Upper lobe of right lung (tissue), 1 donor: Measurements from ENCODE around the gene VSNL1. TPM values are rescaled to one million over a fixed set of nuclear protein-coding genes. Genes with fewer than 3 reads are reported as not detected.
A peak's percentile ranks its signal among the peaks of the same experiment; 100 is the strongest.

Experiments
- ATAC-seq: fragments of 200-7000 bp; cut with Tn5 transposase; one replicate; pipeline ENCODE4 v1.9.1; 2020; ENCODE audit warnings: mild to moderate bottlenecking, moderate library complexity
- DNase-seq: peaks from one replicate; pipeline ENCODE4 v3.0.0-alpha.2; 2020
- H3K27ac ChIP-seq: fragments of 200-600 bp; one replicate; pipeline ENCODE4 v1.8.0; 2022
- H3K27me3 ChIP-seq: fragments of 200-600 bp; one replicate; pipeline ENCODE4 v1.8.0; 2022; ENCODE audit warnings: mild to moderate bottlenecking
- H3K36me3 ChIP-seq: fragments of 200-600 bp; one replicate; pipeline ENCODE4 v1.8.0; 2022
- H3K4me1 ChIP-seq: fragments of 200-600 bp; one replicate; pipeline ENCODE4 v1.8.0; 2022
- H3K4me3 ChIP-seq: fragments of 200-600 bp; one replicate; pipeline ENCODE4 v1.8.0; 2022; ENCODE audit warnings: mild to moderate bottlenecking
- H3K9me3 ChIP-seq: fragments of 200-600 bp; one replicate; pipeline ENCODE4 v1.8.0; 2022
- intact Hi-C: fragments of 100-400 bp; cut with DNase I; formaldehyde crosslinking; loops from one replicate; pipeline ENCODE4 v1.11.0; 2022
- total RNA-seq: library from RNA; stranded (reverse); fragmentation: NEBNext Ultra II Directional; extraction: Animal tissue kit (Norgen Biotek cat#: 25700); gene quantifications from one replicate; pipeline ENCODE4 v1.2.1, GENCODE V29; 2021
- TF ChIP-seq, protein P1 (sequence below): fragments of 200-600 bp; IDR thresholded peaks from one replicate; pipeline ENCODE4 v1.8.0; 2022; ENCODE audit warnings: antibody characterized with exemption
- donor health status: DM: no; HTN: yes; CAD: no; lungs with severe emphysema.

Gene VSNL1
- total RNA-seq, 1 donor from 2014 or later, result 1.2 TPM

- H3K36me3 ChIP-seq, result no peaks in the 10 kb centered on the region
- peaks cover 24% of the 10 kb centered on the region for H3K27me3 ChIP-seq
- no peak for ATAC-seq
- H3K4me1 ChIP-seq, result no peaks in the 10 kb centered on the region
- no peak for DNase-seq
- TF ChIP-seq, protein P1, sequence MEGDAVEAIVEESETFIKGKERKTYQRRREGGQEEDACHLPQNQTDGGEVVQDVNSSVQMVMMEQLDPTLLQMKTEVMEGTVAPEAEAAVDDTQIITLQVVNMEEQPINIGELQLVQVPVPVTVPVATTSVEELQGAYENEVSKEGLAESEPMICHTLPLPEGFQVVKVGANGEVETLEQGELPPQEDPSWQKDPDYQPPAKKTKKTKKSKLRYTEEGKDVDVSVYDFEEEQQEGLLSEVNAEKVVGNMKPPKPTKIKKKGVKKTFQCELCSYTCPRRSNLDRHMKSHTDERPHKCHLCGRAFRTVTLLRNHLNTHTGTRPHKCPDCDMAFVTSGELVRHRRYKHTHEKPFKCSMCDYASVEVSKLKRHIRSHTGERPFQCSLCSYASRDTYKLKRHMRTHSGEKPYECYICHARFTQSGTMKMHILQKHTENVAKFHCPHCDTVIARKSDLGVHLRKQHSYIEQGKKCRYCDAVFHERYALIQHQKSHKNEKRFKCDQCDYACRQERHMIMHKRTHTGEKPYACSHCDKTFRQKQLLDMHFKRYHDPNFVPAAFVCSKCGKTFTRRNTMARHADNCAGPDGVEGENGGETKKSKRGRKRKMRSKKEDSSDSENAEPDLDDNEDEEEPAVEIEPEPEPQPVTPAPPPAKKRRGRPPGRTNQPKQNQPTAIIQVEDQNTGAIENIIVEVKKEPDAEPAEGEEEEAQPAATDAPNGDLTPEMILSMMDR, result no peak
- H3K4me3 ChIP-seq, result no peak overlapping the region
- intact Hi-C loops, result no loop called here
- no peak overlapping the region for H3K27ac ChIP-seq
- no peaks in the 10 kb centered on the region for H3K9me3 ChIP-seq
Measured at GRCh38 chr2:17522303-17522702, 18.2 kb upstream of the VSNL1 start.

DNA sequence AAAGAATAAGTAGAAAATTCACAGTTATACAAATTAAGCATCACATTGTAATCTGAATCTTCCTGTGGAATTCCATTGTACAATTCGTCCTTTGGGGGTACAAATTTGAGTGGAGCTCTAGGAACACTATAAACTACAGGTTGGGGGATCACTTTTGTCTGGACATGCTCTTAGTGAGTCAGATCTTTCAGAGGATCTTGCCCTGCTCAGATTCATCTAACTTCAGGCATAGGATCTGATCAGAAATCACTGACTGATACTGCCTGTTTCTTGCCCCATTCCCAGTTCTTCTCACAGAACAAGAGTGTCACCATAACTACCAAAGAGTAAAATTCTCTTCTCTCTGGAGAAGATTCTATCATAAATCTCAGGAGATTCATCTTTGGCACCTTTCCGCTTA lies 10.7 kb upstream of the VSNL1 start:
- DNase-seq (no peak), ATAC-seq (no peak)
- H3K27me3 ChIP-seq, result peaks cover 12% of the 10 kb centered on the region
- intact Hi-C loops, result no loop called here
- H3K4me1 ChIP-seq, result no peaks in the 10 kb centered on the region
- TF ChIP-seq, protein P1, result no peak
- H3K4me3 ChIP-seq, result no peak overlapping the region
- no peak overlapping the region for H3K27ac ChIP-seq
- H3K36me3 ChIP-seq, result no peaks in the 10 kb centered on the region
- no peaks in the 10 kb centered on the region for H3K9me3 ChIP-seq

GRCh38 chr2:17533546-17533945 lies 7.0 kb upstream of the VSNL1 start:
- peaks cover 2% of the 10 kb centered on the region for H3K4me1 ChIP-seq
- H3K36me3 ChIP-seq, result no peaks in the 10 kb centered on the region
- H3K27ac ChIP-seq, result no peak overlapping the region
- no peak for ATAC-seq
- intact Hi-C loops, result no loop called here
- no peak for DNase-seq
- TF ChIP-seq, protein P1, result no peak
- no peak overlapping the region for H3K4me3 ChIP-seq
- H3K9me3 ChIP-seq, result no peaks in the 10 kb centered on the region
- H3K27me3 ChIP-seq, result peaks cover 35% of the 10 kb centered on the region

GRCh38 chr2:17536416-17536815 lies 4.1 kb upstream of the VSNL1 start:
- no peak for ATAC-seq
- TF ChIP-seq, protein P1, result no peak

GRCh38 chr2:17538022-17538843 lies 2.3 kb upstream of the VSNL1 start:
- Histone ChIP-seq H3K27ac (no peak overlapping the region), H3K4me1 (peaks cover 10% of the 10 kb centered on the region), H3K36me3 (no peaks in the 10 kb centered on the region), H3K9me3 (no peaks in the 10 kb centered on the region), H3K4me3 (peak overlapping the region; percentile 34), H3K27me3 (peaks cover 71% of the 10 kb centered on the region)
- ATAC-seq (no peak), DNase-seq (no peak)
- intact Hi-C loops, result no loop called here
- TF ChIP-seq, protein P1, result no peak

More at GRCh38 chr2:17536416-17536815, 4.1 kb upstream of the VSNL1 start:
- Histone ChIP-seq H3K4me1 (peaks cover 10% of the 10 kb centered on the region), H3K9me3 (no peaks in the 10 kb centered on the region), H3K27ac (no peak overlapping the region), H3K27me3 (peaks cover 58% of the 10 kb centered on the region), H3K4me3 (no peak overlapping the region), H3K36me3 (no peaks in the 10 kb centered on the region)
- no peak for DNase-seq
- intact Hi-C loops, result no loop called here
